Measurements from ENCODE around the gene HDGF. TPM values are rescaled to one million over a fixed set of nuclear protein-coding genes. Genes with fewer than 3 reads are reported as not detected.

Gene HDGF
- total RNA-seq, 1 donor from 2014 or later: 383 TPM

GRCh38 chr1:156698995-156699394 lies 52.5 kb downstream of the HDGF start:
- DNase-seq (ENCODE audit: low read depth): no peak

GRCh38 chr1:156697481-156697880 lies 54.0 kb downstream of the HDGF start:
- DNase-seq (ENCODE audit: low read depth): no peak

GRCh38 chr1:156696755-156697154 lies 54.7 kb downstream of the HDGF start:
- DNase-seq (ENCODE audit: low read depth): no peak

- DNase-seq (ENCODE audit: low read depth): no peak
Measured at GRCh38 chr1:156694690-156694962, 56.8 kb downstream of the HDGF start.

- no peak for DNase-seq (ENCODE audit: low read depth)
Measured at GRCh38 chr1:156693848-156694689, 57.4 kb downstream of the HDGF start.

- DNase-seq (ENCODE audit: low read depth): no peak
Measured at GRCh38 chr1:156692925-156693847, 58.3 kb downstream of the HDGF start.

GRCh38 chr1:156692441-156692924 lies 59.0 kb downstream of the HDGF start:
- DNase-seq (ENCODE audit: low read depth): no peak

Other genes starting within 250 kb of the HDGF start
- 1.5 and 14.6 TPM in 2 replicates for gene IQGAP3, start 179.1 kb downstream of the HDGF start, total RNA-seq
- not detected in 2 replicates for gene TTC24, start 172.0 kb downstream of the HDGF start, total RNA-seq
- 92.9 and 138 TPM in 2 replicates for gene NAXE, start 159.9 kb downstream of the HDGF start, total RNA-seq
- 13.5 and 33.8 TPM in 2 replicates for gene GPATCH4, start 150.2 kb downstream of the HDGF start, total RNA-seq
- not detected in 2 replicates for gene HAPLN2, start 132.3 kb downstream of the HDGF start, total RNA-seq
- 3.7 TPM in 1 of 2 replicates, not detected in the other for gene BCAN, start 109.6 kb downstream of the HDGF start, total RNA-seq
- 1.0 and 1.6 TPM in 2 replicates for gene NES, start 74.3 kb downstream of the HDGF start, total RNA-seq
- 1.4 and 8.3 TPM in 2 replicates for gene CRABP2, start 46.1 kb downstream of the HDGF start, total RNA-seq
- 5.2 and 11.5 TPM in 2 replicates for gene METTL25B, start 23.2 kb downstream of the HDGF start, total RNA-seq
- gene ISG20L2, start 22.9 kb downstream of the HDGF start, total RNA-seq: 6.3 and 10.3 TPM in 2 replicates
- 26.3 and 40.8 TPM in 2 replicates for gene MRPL24, start 10.6 kb downstream of the HDGF start, total RNA-seq
- gene PRCC, start 15.9 kb upstream of the HDGF start, total RNA-seq: 9.4 and 26.2 TPM in 2 replicates
- gene SH2D2A, start 65.2 kb upstream of the HDGF start, total RNA-seq: 0.30 TPM in 1 of 2 replicates, not detected in the other
- gene INSRR, start 107.4 kb upstream of the HDGF start, total RNA-seq: not detected in 2 replicates
- gene NTRK1, start 109.2 kb upstream of the HDGF start, total RNA-seq: not detected in 2 replicates
- 2.1 and 3.9 TPM in 2 replicates for gene PEAR1, start 142.0 kb upstream of the HDGF start, total RNA-seq
- gene LRRC71, start 169.0 kb upstream of the HDGF start, total RNA-seq: not detected in 2 replicates

Data from renal cortical epithelial cell (primary cell).